ENCODE results near the gene FARSA.

GRCh38 chr19:12965812-12966135 lies 32.3 kb upstream of the FARSA start:
- TF ChIP-seq, protein P1, sequence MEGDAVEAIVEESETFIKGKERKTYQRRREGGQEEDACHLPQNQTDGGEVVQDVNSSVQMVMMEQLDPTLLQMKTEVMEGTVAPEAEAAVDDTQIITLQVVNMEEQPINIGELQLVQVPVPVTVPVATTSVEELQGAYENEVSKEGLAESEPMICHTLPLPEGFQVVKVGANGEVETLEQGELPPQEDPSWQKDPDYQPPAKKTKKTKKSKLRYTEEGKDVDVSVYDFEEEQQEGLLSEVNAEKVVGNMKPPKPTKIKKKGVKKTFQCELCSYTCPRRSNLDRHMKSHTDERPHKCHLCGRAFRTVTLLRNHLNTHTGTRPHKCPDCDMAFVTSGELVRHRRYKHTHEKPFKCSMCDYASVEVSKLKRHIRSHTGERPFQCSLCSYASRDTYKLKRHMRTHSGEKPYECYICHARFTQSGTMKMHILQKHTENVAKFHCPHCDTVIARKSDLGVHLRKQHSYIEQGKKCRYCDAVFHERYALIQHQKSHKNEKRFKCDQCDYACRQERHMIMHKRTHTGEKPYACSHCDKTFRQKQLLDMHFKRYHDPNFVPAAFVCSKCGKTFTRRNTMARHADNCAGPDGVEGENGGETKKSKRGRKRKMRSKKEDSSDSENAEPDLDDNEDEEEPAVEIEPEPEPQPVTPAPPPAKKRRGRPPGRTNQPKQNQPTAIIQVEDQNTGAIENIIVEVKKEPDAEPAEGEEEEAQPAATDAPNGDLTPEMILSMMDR (IDR thresholded peaks at IDR 0.05) = no peak
- no peak for TF ChIP-seq POLR2A (IDR thresholded peaks at IDR 0.05)
